Measurements from ENCODE around the gene CXXC1. TPM values are rescaled to one million over a fixed set of nuclear protein-coding genes. Genes with fewer than 3 reads are reported as not detected.

CXXC1 gene
- total RNA-seq, 3 donors from 2014 or later (not counting 1 experiment from before 2014, with no cell fraction given): 146 to 173 (median 153) TPM

DNA sequence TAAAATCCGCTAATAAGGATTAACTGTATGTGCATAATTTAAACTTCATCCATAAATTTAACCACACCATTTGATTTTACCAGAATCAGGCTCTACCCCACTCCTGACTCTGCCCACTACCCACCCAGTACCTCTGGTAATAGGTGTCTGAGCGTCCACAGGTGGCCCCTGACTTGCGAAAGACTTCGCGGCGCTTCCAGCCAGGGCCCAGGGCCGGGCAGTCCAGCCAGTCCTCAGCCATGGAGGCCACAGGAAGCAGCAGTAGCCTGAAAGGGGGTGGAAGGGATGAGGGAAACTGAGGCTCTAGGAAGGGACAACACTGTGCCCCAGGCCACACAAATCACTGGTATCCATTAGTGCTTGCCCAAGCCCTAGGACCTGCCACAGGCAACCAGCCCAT lies 7.7 kb downstream of the CXXC1 start:
- Mint-ChIP-seq H3K9me3 (no peaks in the 10 kb centered on the region), H3K36me3 (no peaks in the 10 kb centered on the region), H3K27me3 (ENCODE audit: low read depth in 2 of 2) (no peaks in the 10 kb centered on the region), H3K27ac (peak overlapping the region; percentile 92 to 99), H3K4me3 (peak overlapping the region; percentile 94), H3K4me1 (peaks cover 27 to 65% of the 10 kb centered on the region in 2 donors)
- Histone ChIP-seq H3K36me3 (ENCODE audit: control insufficient read depth, insufficient read depth, low read length) (peaks cover 48% of the 10 kb centered on the region), H3K9me3 (ENCODE audit: control insufficient read depth, insufficient read depth, low read length) (no peaks in the 10 kb centered on the region), H3K27me3 (ENCODE audit: control insufficient read depth, insufficient read depth, low read length) (no peaks in the 10 kb centered on the region), H3K27ac (ENCODE audit: low read length) (no peak overlapping the region), H3K4me3 (ENCODE audit: low read length) (no peak overlapping the region), H3K4me1 (ENCODE audit: control insufficient read depth, insufficient read depth, low read length) (peaks cover 25% of the 10 kb centered on the region)
- 97% methylated on average over 6 of the region's 7 CpGs for WGBS (ENCODE audit: insufficient coverage)
- TF ChIP-seq, protein P1, sequence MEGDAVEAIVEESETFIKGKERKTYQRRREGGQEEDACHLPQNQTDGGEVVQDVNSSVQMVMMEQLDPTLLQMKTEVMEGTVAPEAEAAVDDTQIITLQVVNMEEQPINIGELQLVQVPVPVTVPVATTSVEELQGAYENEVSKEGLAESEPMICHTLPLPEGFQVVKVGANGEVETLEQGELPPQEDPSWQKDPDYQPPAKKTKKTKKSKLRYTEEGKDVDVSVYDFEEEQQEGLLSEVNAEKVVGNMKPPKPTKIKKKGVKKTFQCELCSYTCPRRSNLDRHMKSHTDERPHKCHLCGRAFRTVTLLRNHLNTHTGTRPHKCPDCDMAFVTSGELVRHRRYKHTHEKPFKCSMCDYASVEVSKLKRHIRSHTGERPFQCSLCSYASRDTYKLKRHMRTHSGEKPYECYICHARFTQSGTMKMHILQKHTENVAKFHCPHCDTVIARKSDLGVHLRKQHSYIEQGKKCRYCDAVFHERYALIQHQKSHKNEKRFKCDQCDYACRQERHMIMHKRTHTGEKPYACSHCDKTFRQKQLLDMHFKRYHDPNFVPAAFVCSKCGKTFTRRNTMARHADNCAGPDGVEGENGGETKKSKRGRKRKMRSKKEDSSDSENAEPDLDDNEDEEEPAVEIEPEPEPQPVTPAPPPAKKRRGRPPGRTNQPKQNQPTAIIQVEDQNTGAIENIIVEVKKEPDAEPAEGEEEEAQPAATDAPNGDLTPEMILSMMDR (IDR thresholded peaks at IDR 0.05): no peak
- ATAC-seq (no peak), DNase-seq (no peak)
- intact Hi-C loops (cut with micrococcal nuclease): loop anchor here (5.0 to 10.0 kb wide), 4 partner anchors 467 to 787 kb away; partner anchors contain the start of genes ACAA2, ELAC1, ME2 and RPL17

DNA sequence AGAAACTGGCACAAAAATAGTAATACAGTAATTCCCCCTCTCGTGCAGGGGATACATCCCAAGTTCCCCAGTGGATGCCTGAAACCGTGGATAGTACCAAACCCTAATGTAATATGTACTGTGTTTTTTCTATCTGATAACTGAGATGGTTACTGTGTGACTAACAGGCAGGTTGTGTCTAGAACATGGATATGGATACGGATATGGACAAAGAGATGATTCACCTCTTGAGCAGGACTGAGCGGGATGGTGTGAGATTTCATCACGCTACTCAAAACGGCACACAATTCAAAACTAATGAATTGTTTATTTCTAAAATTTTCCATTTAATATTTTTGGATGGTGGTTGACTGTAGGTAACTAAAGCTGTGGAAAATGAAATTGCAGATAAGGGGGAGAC lies 9.6 kb downstream of the CXXC1 start:
- Histone ChIP-seq H3K4me1 (ENCODE audit: control insufficient read depth, insufficient read depth, low read length) (peaks cover 31% of the 10 kb centered on the region), H3K27me3 (ENCODE audit: control insufficient read depth, insufficient read depth, low read length) (no peaks in the 10 kb centered on the region), H3K36me3 (ENCODE audit: control insufficient read depth, insufficient read depth, low read length) (peaks cover 54% of the 10 kb centered on the region), H3K4me3 (ENCODE audit: low read length) (no peak overlapping the region), H3K27ac (ENCODE audit: low read length) (no peak overlapping the region), H3K9me3 (ENCODE audit: control insufficient read depth, insufficient read depth, low read length) (no peaks in the 10 kb centered on the region)
- DNase-seq: no peak
- intact Hi-C loops (cut with micrococcal nuclease): no loop called here
- no peaks in the 10 kb centered on the region for H3K9me3 Mint-ChIP-seq
- TF ChIP-seq, protein P1 (IDR thresholded peaks at IDR 0.05): no peak
- H3K4me1 Mint-ChIP-seq: peaks cover 27 to 58% of the 10 kb centered on the region in 2 donors
- no peak overlapping the region for H3K27ac Mint-ChIP-seq
- 100% methylated on average over 3 of the region's 6 CpGs for WGBS (ENCODE audit: insufficient coverage)
- no peaks in the 10 kb centered on the region for H3K36me3 Mint-ChIP-seq
- ATAC-seq: no peak
- H3K4me3 Mint-ChIP-seq: no peak overlapping the region
- H3K27me3 Mint-ChIP-seq (ENCODE audit: low read depth in 2 of 2): no peaks in the 10 kb centered on the region

DNA sequence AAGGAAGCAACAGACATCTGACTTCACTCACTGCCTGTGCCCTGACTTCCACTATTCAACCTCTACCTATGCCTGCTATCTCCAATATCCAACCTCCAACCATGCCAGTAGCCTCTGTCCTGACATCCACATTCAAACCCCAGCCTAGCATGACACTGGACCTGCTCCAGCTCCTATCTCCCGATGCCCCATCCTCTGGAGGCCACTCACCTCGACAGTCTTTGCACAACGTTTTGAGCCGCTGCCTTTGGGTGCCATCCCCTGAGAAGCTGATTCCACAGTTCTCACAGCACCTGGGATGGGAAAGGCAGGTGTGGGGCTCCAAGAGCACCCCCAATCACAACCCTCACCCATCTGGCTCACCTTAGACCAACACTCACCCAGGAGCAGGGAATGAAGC lies 11.0 kb downstream of the CXXC1 start:
- Mint-ChIP-seq H3K4me3 (no peak overlapping the region), H3K27me3 (ENCODE audit: low read depth in 2 of 2) (no peaks in the 10 kb centered on the region), H3K4me1 (peaks cover 25 to 48% of the 10 kb centered on the region in 2 donors), H3K36me3 (no peaks in the 10 kb centered on the region), H3K27ac (no peak overlapping the region), H3K9me3 (no peaks in the 10 kb centered on the region)
- TF ChIP-seq, protein P1 (IDR thresholded peaks at IDR 0.05): no peak
- intact Hi-C loops (cut with micrococcal nuclease): no loop called here
- DNase-seq: no peak
- WGBS (ENCODE audit: insufficient coverage): 93% methylated on average over 4 of the region's 4 CpGs
- no peak overlapping the region for H3K4me3 ChIP-seq (ENCODE audit: low read length)
- H3K27ac ChIP-seq (ENCODE audit: low read length): no peak overlapping the region
- no peak for ATAC-seq
- H3K4me1 ChIP-seq (ENCODE audit: control insufficient read depth, insufficient read depth, low read length): peaks cover 26% of the 10 kb centered on the region
- no peaks in the 10 kb centered on the region for H3K27me3 ChIP-seq (ENCODE audit: control insufficient read depth, insufficient read depth, low read length)
- no peaks in the 10 kb centered on the region for H3K9me3 ChIP-seq (ENCODE audit: control insufficient read depth, insufficient read depth, low read length)
- H3K36me3 ChIP-seq (ENCODE audit: control insufficient read depth, insufficient read depth, low read length): peaks cover 65% of the 10 kb centered on the region

DNA sequence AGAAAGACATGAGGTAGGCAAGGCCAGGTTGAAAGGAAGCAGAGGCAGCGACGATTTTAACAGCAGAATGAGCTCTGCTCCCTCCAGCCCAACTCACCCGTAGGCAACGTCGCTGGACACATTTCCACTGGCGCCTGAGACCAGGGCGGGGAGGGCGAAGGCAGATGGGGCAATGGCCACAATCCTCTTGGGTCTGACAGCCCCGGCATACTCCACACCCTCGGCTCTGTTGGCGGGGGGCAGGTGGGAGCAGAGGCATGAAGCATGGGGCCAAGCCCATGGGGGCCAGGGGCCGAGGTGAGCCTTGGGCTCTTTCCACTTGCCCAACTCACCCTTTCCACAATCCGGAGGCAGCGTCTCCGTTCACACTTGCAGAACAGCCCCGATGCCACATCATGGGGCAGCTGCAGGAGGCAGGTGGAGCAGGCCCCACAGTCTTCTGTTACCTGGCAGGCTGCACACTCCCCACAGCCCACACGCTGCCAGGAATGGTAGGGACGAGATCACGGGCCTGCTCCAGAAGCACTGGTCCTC lies 11.9 kb downstream of the CXXC1 start:
- Histone ChIP-seq H3K4me3 (ENCODE audit: low read length) (no peak overlapping the region), H3K9me3 (ENCODE audit: control insufficient read depth, insufficient read depth, low read length) (no peaks in the 10 kb centered on the region), H3K36me3 (ENCODE audit: control insufficient read depth, insufficient read depth, low read length) (peaks cover 67% of the 10 kb centered on the region), H3K4me1 (ENCODE audit: control insufficient read depth, insufficient read depth, low read length) (peaks cover 21% of the 10 kb centered on the region), H3K27ac (ENCODE audit: low read length) (no peak overlapping the region), H3K27me3 (ENCODE audit: control insufficient read depth, insufficient read depth, low read length) (no peaks in the 10 kb centered on the region)
- WGBS (ENCODE audit: insufficient coverage): 98% methylated on average over 19 of the region's 19 CpGs
- Mint-ChIP-seq H3K27me3 (ENCODE audit: low read depth in 2 of 2) (no peaks in the 10 kb centered on the region), H3K4me3 (no peak overlapping the region), H3K4me1 (peaks cover 16 to 40% of the 10 kb centered on the region in 2 donors), H3K36me3 (no peaks in the 10 kb centered on the region), H3K9me3 (no peaks in the 10 kb centered on the region), H3K27ac (peak overlapping the region in 1 of 2 donors; percentile 12)
- DNase-seq (no peak), ATAC-seq (no peak)
- TF ChIP-seq, protein P1 (IDR thresholded peaks at IDR 0.05): no peak
- intact Hi-C loops (cut with micrococcal nuclease): no loop called here
